HG03520 (cell line): ENCODE results near the gene EGFL6.
"Not testable (repeated sequence)": the region's sequence is repeated elsewhere in the genome, so short reads cannot be mapped to it uniquely, and the experiment has no call there.

Experiments used
- ATAC-seq: cut with Tn5 transposase; IDR thresholded peaks from one replicate; pipeline ENCODE4 v1.9.1; 2021; ENCODE audit warnings: mild to moderate bottlenecking, moderate library complexity; ENCODE audit not compliant: unreplicated experiment

Gene EGFL6

GRCh38 chrX:13652287-13652793 lies 82.9 kb downstream of the EGFL6 start:
- peak; percentile 0 for ATAC-seq

- peak; percentile 97 for ATAC-seq
Measured at GRCh38 chrX:13652850-13653693, 83.7 kb downstream of the EGFL6 start, which contains the start of gene TCEANC. TSS of gene TCEANC (plus strand) at chrX:13653141. CDS start at chrX:13662509, 9,368 bp downstream.

- ATAC-seq: no peak
Measured at GRCh38 chrX:13654116-13654515, 84.7 kb downstream of the EGFL6 start.

- no peak for ATAC-seq
Measured at GRCh38 chrX:13655674-13656073, 86.3 kb downstream of the EGFL6 start.

- no peak for ATAC-seq
Measured at GRCh38 chrX:13658602-13659001, 89.2 kb downstream of the EGFL6 start.

GRCh38 chrX:13659063-13659462 lies 89.7 kb downstream of the EGFL6 start:
- ATAC-seq: no peak

- no peak for ATAC-seq
Measured at GRCh38 chrX:13661735-13662288, 92.4 kb downstream of the EGFL6 start.

- no peak for ATAC-seq
Measured at GRCh38 chrX:13662355-13662791, 93.0 kb downstream of the EGFL6 start.

- ATAC-seq: no peak
Measured at GRCh38 chrX:13664020-13664419, 94.6 kb downstream of the EGFL6 start.

GRCh38 chrX:13666836-13667235 lies 97.4 kb downstream of the EGFL6 start:
- ATAC-seq: no peak

- no peak for ATAC-seq
Measured at GRCh38 chrX:13667919-13668318, 98.5 kb downstream of the EGFL6 start.

GRCh38 chrX:13669246-13669737 lies 99.9 kb downstream of the EGFL6 start:
- peak; percentile 69 for ATAC-seq

GRCh38 chrX:13669755-13670154 lies 100.4 kb downstream of the EGFL6 start:
- ATAC-seq: not testable (repeated sequence)

GRCh38 chrX:13670197-13670596 lies 100.8 kb downstream of the EGFL6 start:
- ATAC-seq: no peak

GRCh38 chrX:13673016-13673415 lies 103.6 kb downstream of the EGFL6 start:
- no peak for ATAC-seq

GRCh38 chrX:13676885-13677284 lies 107.5 kb downstream of the EGFL6 start:
- no peak for ATAC-seq

GRCh38 chrX:13679700-13680099 lies 110.3 kb downstream of the EGFL6 start:
- ATAC-seq: not testable (repeated sequence)

GRCh38 chrX:13681595-13681994 lies 112.2 kb downstream of the EGFL6 start:
- ATAC-seq: no peak
